ENCODE results near the gene FGF2.
"Not testable (repeated sequence)": the region's sequence is repeated elsewhere in the genome, so short reads cannot be mapped to it uniquely, and the experiment has no call there.

The FGF2 gene

DNA sequence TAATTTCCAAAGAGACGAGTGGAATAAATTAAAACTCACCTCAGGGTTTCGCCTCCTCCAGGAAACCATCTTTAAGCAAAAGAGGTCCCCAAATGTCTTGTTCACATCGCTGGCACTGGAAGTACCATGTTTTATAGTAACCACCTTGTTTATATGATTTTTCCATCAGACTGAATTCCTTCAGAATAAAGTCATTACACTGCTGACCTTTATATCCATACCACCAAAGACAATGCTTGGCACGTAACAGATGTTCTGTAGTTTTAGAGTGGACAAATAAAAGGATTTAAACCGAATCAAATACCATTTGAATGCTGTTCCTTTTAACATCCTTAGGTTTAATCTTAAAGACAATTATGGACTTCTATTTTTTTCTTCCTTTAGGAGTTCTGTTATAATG is 91.1 kb downstream of the FGF2 start:
- in situ Hi-C loops (cut with MboI; ENCODE audit: low sequenced_read_pairs): no loop called here

DNA sequence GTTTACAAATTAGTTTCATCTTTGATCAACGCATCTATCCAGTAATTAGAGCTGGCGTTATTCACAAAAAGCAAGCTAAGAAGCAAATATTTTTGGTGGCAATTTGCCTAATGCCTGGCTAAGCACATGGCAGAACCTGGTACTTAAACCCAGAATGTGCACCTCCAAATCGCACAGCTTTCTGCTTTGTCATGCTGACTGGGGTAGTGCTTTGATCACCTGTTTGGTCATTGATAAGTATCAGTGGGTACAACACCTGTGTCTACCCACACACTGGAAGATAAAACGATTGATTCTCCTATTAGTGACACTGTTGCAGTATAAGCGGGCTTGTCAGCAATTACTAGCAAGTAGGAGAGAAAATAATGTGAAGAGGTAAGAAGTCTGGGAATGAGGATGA is 93.8 kb downstream of the FGF2 start:
- in situ Hi-C loops (cut with MboI; ENCODE audit: low sequenced_read_pairs): no loop called here

DNA sequence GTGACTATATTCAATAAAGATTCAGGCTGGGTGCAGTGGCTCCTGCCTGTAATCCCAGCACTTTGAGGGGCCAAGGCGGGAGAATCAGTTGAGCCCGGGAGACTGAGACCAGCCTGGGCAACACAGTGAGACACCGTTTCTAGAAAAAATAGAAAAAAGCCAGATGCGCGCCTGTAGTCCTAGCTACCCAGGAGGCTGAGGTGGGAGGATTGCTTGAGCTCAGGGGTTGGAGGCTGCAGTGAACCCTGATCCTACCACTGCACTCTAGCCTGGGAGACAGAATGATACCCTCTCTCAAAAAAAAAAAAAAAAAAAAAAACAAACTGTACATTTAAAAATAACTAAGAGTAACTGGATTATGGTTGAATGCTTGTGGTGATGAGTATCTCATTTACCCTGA is 94.7 kb downstream of the FGF2 start:
- in situ Hi-C loops (cut with MboI; ENCODE audit: low sequenced_read_pairs): no loop called here

DNA sequence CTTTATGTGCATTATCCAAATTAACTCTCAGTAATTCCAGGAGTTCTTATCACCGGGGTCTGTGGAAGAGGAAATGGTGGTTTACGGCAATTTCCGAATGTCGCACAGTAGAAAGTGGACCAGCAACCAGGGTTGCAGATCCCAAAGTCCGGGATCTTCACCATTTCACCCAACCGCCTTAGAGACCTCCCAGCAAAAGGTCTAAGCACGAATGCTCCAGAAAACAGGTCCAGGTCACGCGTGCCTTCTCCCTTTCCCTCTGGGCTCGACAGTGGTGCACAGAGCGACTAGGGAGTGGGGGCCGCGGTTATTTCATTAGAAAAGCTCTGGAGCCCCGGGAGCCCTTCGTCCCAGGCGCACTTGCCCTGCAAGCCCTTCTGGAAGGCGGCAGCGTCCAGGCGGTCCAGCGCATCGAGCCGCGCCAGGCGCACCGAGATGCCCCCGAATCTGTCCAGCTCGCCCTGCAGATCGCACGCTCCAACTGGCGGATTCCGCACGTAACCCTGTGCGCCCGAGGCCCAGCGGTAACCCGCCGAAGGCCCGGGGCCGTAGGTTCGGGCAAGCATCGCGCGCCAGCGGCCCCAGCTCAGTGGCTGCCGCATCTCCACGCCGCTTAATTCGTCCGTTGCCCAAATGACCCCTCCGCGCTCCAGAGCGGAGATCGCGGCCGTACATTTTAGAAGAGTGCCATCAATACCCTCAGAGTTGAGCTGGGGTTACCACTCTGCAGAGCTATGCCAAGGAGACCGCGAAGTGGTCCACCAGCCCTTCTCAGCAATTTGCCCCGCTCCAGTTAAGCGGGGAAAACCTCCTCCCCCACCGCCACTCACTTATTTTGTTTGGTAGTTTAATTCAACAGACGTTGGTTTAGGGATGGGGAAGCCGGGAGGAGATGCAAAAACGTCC is 95.6 kb downstream of the FGF2 start, which contains the start of gene NUDT6:
NUDT6 (minus strand) TSS at position 627 of the 906 bp plus-strand sequence; CDS start at position 602, 25 bp downstream.
- in situ Hi-C loops (cut with MboI; ENCODE audit: low sequenced_read_pairs): no loop called here

DNA sequence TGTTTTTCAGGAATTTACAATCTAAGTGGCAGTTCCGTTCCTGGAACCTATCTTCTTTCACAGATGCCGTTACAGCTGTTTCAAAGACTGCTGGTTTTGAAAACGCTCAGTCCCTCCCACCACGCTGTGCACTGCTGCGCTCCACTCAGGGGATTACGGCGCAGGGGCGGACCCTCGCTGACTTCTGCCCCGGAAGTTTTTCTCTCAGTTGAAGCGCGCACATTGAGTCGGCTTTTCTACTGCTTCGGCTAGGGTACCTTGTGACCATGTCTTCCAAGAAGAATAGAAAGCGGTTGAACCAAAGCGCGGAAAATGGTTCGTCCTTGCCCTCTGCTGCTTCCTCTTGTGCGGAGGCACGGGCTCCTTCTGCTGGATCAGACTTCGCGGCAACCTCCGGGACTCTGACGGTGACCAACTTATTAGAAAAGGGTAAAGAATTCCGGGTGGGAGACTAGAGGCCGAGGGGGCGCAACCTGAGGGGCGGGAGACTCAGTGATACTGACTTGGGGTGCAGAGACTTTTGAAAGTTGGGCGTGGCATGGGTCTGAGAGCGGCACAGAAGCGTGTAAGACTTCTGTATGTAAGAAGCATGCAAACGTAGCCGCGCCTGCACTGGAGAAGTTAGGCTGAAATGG is 96.4 kb downstream of the FGF2 start:
- in situ Hi-C loops (cut with MboI; ENCODE audit: low sequenced_read_pairs): no loop called here

DNA sequence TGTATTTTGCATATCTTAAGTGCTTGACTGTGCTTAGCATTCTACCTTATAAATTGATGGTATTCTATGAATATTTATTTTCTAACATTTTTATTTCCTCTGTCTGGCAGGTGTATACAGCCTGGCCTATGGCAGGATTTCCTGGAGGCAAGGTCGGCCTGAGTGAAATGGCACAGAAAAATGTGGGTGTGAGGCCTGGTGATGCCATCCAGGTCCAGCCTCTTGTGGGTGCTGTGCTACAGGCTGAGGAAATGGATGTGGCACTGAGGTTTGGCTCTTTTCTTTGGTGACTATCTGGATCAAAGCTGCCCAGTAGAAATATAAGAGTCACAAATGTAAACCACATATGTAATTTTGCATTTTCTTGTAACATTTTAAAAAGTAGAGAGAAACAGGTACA is 102.3 kb downstream of the FGF2 start:
- in situ Hi-C loops (cut with MboI; ENCODE audit: low sequenced_read_pairs): no loop called here

DNA sequence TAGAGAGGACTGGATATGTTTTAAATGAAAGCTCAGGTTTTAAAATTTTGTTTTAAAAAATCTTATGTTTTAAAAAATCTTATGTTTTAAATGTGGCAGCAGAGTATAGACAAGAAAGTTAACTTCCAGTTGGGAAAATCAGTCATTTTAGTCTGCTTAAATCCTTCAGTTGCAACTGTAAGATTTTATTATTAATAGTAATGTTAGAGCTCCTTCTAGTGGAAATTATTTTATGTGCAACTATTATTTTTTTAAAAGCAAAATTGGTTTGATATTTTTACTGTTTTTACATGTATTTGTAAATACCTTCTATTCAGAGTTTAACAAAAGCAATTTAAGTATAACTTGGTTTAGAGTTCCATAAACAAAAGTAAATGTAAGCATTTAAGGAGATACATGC is 104.2 kb downstream of the FGF2 start:
- in situ Hi-C loops (cut with MboI; ENCODE audit: low sequenced_read_pairs): no loop called here

DNA sequence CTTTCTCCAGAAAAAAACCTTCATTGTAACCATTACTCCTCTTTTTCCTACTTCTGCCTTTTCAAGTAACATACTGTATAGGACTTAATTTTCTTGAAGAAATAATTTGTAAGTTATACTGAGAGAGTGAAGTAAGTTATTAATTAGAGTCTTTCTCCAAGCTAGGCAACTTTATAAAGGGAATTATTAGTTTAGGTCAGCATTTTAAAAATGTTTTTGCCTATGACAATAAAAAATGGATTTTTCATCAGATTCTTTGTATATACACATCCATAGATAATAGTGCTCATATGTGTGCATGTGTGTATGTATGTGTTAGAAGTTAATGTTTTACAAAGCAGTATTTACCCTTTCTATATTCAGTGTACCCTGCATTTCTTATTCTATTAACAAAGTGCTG is 106.1 kb downstream of the FGF2 start:
- in situ Hi-C loops (cut with MboI; ENCODE audit: low sequenced_read_pairs): no loop called here

DNA sequence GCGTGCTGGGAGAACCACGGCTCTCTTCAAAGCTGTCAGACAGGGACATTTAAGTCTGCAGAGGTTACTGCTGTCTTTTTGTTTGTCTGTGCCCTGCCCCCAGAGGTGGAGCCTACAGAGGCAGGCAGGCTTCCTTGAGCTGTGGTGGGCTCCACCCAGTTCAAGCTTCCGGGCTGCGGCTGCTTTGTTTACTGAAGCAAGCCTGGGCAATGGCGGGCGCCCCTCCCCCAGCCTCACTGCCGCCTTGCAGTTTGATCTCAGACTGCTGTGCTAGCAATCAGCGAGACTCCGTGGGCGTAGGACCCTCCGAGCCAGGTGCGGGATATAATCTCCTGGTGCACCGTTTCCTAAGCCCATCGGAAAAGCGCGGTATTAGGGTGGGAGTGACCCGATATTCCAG is 118.5 kb downstream of the FGF2 start:
- in situ Hi-C loops (cut with MboI; ENCODE audit: low sequenced_read_pairs): not testable (repeated sequence)

DNA sequence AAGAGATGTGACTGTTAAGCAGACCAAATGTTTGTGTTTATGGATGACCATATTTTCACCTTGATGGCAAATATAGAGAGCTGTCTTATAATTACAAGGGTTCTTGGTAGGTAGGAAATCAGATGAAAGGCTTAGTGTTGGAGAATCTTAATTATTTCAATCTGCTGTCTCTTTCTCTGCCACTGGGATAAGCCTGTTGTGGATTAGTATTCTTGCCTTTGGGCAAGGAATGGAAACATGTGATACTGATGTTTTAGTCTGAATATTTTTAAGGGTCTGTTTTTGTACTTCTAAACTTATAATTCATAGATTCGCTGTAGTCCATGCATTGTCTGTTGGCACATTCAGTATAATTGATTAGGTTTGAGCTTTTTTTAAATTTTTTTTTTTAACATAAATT is 119.5 kb downstream of the FGF2 start:
- in situ Hi-C loops (cut with MboI; ENCODE audit: low sequenced_read_pairs): no loop called here

Data from HL-60/S4 treated with phorbol 12-myristate 13-acetate at 8.2 ng/mL for 4 days and 3 days (cell line).